Cerebellar nuclear complex (tissue), 1 donor: ENCODE measurements around the gene GOLGA8N.

Experiments
- DNase-seq, 2 experiments: peaks; one replicate each; lab custom pipeline; 2025; lab: John Stamatoyannopoulos, UW

GOLGA8N gene

GRCh38 chr15:32651229-32651837 lies 58.1 kb downstream of the GOLGA8N start:
- DNase-seq, result no peak

- DNase-seq, result no peak
Measured at GRCh38 chr15:32652178-32652577, 58.9 kb downstream of the GOLGA8N start.

GRCh38 chr15:32656091-32656490 lies 62.8 kb downstream of the GOLGA8N start:
- DNase-seq, result no peak

- no peak for DNase-seq
Measured at GRCh38 chr15:32656496-32656895, 63.2 kb downstream of the GOLGA8N start.
